Measurements from ENCODE around the gene GALNT2. TPM values are rescaled to one million over a fixed set of nuclear protein-coding genes. Genes with fewer than 3 reads are reported as not detected.

The GALNT2 gene
- total RNA-seq, 1 donor from 2014 or later = 62.8 TPM

DNA sequence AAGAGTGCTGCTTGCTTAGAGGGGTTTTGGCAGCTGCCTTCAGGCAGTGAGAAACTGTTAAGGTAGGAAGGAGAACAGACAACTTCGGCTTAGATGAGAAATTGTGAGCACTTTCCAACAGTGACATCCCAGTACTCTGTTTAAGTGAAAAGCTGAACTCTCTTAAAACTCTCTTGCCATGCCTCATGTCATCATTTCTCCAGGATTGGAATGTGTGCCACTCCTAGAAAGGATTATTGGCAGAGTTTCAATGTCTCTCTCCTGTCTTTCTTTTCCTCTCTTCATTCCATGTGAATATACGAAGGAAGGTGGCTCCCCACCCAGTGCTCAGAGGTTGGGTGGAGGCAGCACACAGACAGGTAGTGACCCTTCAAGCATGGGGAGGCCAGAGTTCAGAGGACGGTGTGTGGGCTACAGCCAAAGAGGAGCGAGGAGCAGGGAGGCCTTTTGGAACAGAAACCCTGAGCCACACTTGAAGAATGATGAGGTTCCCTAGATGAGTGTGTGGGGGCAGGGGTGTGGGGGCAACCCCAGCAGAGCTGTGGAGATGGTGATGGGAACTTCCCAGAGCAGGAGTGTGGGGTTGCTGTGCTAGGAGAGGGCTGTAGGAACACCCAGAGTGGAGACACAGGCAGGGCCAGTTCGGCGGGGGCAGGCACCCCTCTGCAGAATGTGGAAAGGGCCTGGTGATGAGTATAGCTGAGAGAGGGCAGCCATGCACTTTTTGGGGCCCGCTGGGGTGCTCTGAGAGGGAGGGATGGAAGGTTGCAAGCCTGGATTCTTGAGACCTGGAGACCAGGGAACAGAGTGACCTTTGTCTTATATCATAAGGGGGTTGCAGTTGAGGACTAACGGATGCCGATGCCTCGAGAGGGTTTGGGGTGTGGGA lies 58.8 kb downstream of the GALNT2 start:
- DNase-seq (ENCODE audit: low spot score in 2 of 2) (no peak), FAIRE-seq (no peak)

DNA sequence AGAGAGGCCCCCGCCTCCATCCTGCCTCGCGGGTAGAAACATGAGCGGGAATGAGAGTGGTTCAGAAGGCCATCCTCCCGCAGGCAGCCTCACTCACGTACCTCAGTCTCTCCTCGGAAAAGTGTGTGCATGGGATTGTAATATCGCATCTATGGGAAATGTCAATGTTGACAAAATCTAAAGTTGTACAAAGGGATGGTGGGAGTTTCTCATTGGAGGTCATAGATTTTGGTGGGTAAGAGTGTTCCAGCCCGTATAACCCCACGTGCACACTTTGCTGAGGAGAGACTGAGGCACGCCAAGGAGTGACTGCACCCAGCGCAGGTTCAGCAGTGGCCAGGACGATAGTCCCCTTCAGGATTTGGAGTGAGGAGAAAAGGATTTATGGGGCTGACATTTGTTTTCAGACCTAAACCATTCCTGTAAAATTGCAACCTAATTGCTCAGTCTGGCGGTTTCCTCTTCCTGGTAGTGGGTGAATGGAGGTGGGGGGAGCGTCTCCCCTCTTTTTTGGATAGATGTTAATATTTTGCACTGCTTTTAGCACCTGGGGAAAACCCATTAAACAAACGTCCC lies 59.6 kb downstream of the GALNT2 start:
- FAIRE-seq = no peak
- no peak for DNase-seq (ENCODE audit: low spot score in 2 of 2)

DNA sequence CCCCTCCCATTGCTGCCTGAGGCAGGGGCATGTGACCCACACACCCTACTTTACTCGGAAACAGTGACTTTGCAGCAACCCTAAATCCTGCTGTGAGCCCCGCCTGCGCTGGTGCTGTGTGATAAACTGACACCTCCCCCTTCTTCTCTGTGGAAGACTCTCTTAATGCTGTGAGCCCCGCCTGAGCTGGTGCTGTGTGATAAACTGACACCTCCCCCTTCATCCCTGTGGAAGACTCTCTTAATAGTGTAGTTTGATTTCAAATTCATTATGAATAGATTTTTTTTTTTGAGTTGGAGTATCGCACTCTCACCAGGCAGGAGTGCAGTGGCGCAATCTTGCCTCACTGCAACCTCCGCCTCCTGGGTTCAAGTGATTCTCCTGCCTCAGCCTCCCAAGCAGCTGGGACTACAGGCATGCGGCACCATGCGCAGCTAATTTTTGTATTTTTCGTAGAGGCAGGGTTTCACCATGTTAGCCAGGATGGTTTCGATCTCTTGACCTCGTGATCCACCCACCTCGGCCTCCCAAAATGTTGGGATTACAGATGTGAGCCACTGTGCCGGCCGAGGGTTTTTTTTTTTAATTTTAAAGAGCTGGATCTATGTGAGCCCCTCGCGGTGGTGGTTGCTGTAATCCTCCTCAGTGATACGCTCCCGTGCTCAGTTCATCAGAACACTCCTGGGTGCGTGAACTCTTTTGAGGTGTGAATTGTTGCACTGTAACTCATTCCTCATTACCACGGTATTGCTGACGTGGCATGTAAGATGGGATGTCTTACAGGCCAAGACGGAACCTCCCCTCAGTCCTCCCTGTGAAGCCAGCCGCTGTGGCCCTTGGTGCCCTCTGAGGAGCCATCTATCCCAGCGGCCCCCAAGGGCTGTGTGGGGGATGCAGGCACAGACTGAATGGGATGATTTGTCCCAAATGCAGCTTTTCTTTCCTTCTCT lies 60.3 kb downstream of the GALNT2 start:
- no peak for FAIRE-seq
- no peak for DNase-seq (ENCODE audit: low spot score in 2 of 2)

- FAIRE-seq (no peak), DNase-seq (ENCODE audit: low spot score in 2 of 2) (no peak)
Observed at GRCh38 chr1:230128569-230129285, 61.7 kb downstream of the GALNT2 start.

DNA sequence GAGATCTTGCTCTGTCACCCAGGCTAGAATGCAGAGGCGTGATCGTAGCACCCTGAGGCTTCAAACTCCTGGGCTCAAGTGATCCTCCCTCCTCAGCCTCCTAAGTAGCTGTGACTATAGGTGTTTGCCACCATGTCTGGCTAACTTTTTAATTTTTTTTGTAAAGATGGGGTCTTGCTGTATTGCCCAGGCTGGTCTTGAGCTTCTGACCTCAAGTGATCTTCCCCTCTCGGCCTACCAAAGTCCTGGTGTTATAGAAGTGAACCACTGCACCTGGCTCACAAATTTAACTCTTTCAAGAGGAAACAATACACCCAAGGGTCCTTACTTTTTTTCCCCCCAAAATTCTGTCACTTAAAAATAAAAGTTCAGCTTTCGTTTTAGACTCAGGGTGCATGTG lies 62.3 kb downstream of the GALNT2 start:
- no peak for DNase-seq (ENCODE audit: low spot score in 2 of 2)
- FAIRE-seq = no peak

GRCh38 chr1:230130172-230130944 lies 63.3 kb downstream of the GALNT2 start:
- DNase-seq (ENCODE audit: low spot score in 2 of 2) (no peak), FAIRE-seq (no peak)

DNA sequence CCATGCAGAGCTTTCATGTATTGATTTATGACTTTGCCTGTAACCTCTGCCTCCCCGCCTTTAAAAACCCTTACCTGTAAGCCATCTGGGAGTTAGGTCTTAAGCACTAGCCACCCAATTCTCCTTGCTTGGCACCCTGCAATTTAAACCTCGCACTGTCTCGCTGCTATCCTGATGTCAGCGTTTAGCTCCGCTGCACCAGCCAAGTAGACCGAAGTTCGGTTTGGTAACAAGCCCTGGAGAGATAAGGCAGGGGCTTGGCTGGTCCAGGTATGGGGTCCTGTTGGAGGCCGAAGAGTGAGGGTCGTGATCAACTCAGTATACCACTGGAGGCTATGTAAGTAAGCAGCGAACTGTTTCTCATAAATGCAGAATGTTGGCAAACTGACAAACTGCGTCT lies 64.4 kb downstream of the GALNT2 start:
- no peak for FAIRE-seq
- no peak for DNase-seq (ENCODE audit: low spot score in 2 of 2)

DNA sequence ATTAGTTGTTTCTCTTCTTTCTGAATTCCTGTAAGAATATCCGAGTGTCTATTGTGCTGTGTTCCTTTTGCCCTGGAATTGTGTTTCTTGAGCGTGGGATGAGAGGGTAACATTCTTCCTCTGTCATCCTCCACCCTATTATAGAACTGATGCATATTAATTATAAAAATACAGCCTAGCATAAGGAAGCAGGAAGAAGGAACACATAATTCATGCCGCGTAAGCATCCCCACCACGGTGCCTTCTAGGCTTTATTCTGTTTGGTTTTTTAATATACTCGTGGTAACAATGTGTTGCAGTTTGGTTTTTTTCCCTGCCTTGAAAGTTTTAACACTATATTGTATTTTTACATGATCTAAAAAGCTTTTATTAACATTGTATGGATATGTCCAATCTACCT lies 65.7 kb downstream of the GALNT2 start:
- no peak for FAIRE-seq
- no peak for DNase-seq (ENCODE audit: low spot score in 2 of 2)

GRCh38 chr1:230135726-230136125 lies 68.7 kb downstream of the GALNT2 start:
- FAIRE-seq = no peak

GRCh38 chr1:230136453-230137336 lies 69.7 kb downstream of the GALNT2 start:
- FAIRE-seq = no peak
- no peak for DNase-seq (ENCODE audit: low spot score in 2 of 2)

More at GRCh38 chr1:230135726-230136125, 68.7 kb downstream of the GALNT2 start:
- DNase-seq (ENCODE audit: low spot score in 2 of 2) = no peak

GRCh38 chr1:230137337-230137815 lies 70.3 kb downstream of the GALNT2 start:
- DNase-seq (ENCODE audit: low spot score in 2 of 2) = no peak
- no peak for FAIRE-seq

- FAIRE-seq (no peak), DNase-seq (ENCODE audit: low spot score in 2 of 2) (no peak)
Observed at GRCh38 chr1:230138561-230139239, 71.7 kb downstream of the GALNT2 start.

- DNase-seq (ENCODE audit: low spot score in 2 of 2) = no peak
Observed at GRCh38 chr1:230139315-230139714, 72.3 kb downstream of the GALNT2 start.

GRCh38 chr1:230139741-230140140 lies 72.7 kb downstream of the GALNT2 start:
- no peak for FAIRE-seq
- DNase-seq (ENCODE audit: low spot score in 2 of 2) = no peak

More at GRCh38 chr1:230139315-230139714, 72.3 kb downstream of the GALNT2 start:
- FAIRE-seq = no peak

DNA sequence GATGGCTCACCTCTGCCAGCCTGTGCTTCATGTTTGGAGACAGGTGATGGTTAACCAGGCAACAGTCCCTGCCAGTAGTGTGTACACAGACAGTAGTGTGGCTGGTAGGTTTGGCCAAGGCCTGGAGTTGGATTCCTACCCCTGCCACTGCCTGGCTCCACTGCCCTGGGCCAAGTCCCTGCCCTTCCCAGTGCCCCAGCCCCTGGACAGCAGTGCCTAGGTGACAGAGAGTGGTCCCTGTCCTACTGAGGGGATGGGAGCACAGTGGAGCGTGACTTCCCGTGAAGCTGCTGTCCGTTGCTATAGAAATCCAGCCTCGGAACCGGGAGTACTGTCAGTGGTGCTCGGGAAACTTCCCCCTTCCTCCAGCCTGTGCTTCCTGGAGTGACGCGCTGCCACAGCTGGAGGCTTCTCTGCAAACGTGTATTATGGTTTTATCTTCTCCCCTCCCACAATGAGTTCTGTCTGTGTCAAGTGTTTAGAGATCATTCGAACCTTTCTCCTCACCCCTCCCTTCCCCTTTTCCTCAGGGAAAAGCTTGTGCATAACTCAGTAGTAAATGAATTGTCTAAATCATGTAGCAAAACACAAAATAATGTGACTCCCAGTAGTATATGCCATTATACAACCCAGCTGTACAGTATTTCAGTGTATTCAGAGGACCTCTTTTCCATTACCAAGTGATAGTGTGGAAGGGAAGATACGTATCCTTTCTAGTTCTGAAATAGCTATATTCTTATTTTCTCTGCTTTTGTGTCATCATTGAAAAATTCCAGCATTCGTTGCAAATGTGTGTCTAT lies 73.4 kb downstream of the GALNT2 start:
- DNase-seq (ENCODE audit: low spot score in 2 of 2) (peak in 1 of 2 donors; percentile 44), FAIRE-seq (no peak)

DNA sequence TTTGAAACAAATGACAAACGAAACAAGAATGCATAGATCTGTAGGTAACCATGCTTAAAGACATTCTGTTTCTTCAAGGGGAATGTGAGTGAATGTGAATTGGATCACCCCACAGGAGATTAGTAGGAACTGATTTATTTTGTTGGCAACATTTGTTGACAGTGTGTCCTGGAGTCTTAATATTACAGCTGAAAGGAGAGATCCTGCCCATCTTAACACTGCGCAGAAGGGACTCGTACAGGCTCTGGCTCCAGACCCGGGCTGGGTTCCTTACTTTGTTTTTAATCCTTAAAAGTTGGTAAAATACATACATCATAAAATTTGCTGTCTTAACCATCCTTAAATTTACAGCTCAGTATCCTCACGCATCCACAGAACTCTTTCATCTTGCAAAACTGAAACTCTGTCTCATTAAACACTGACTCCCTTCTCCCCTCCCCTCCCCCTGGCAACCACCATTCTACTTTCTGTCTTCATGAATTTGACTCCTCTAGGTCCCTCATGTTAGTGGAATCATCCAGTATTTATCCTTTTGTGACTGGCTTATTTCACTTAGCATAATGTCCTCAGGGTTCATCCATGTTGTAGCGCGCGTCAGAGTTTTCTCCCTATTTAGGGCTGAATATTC lies 74.1 kb downstream of the GALNT2 start:
- DNase-seq (ENCODE audit: low spot score in 2 of 2) = no peak
- no peak for FAIRE-seq
